Measurements from ENCODE around the gene EEF1AKMT2. TPM values are rescaled to one million over a fixed set of nuclear protein-coding genes. Genes with fewer than 3 reads are reported as not detected.

The EEF1AKMT2 gene
- total and polyA plus RNA-seq, 9 donors = 19.9 to 29.6 (median 25.0) TPM

DNA sequence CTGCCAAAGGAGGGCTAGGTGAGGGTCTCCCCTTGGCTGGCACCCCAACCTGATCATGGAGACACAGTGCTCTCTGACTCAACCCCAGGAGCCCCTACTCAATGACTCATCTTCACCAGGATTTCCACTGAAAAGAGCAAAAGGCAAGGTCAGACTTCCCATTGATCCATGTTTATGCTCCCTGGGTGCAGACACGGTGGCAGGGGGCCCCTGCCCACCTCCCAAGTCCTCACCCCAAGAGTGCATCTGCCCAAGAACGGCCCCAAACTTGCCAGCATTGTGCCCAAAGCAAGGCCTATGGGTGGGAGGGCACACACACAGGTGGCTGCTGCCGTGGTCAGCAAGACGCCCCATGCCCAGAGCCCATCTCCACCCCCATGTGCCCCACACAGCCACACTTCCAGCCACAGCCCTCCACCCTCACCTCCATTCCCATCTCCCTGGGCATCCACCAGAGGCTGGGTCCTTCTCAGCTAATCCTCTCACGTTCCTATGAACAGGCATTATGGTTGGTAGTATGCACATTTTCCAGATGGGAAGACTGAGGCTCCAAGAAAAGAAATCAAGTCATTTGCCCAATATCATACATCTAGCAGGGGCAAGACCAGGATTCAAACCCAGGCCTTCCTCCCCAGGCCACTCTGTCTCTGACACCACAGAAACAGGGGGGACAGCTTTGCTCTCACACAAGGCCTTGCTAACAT is 78.8 kb downstream of the EEF1AKMT2 start:
- H3K27ac ChIP-seq (ENCODE audit: low read length) = peak overlapping the region; percentile 62
- no peaks in the 10 kb centered on the region for H3K9me3 ChIP-seq (replicated peaks; ENCODE audit: control insufficient read depth, low read depth, low read length)
- 90% methylated on average over 2 of the region's 5 CpGs for WGBS (ENCODE audit: insufficient coverage)
- H3K36me3 ChIP-seq (ENCODE audit: control insufficient read depth, insufficient read depth, low read length) = peaks cover 12% of the 10 kb centered on the region
- H3K4me1 ChIP-seq (ENCODE audit: control insufficient read depth, insufficient read depth, low read length) = peaks cover 71% of the 10 kb centered on the region
- no peaks in the 10 kb centered on the region for H3K27me3 ChIP-seq (ENCODE audit: control insufficient read depth, insufficient read depth, low read length)
- no peak for DNase-seq
- H3K4me3 ChIP-seq (ENCODE audit: low read length) = no peak overlapping the region

DNA sequence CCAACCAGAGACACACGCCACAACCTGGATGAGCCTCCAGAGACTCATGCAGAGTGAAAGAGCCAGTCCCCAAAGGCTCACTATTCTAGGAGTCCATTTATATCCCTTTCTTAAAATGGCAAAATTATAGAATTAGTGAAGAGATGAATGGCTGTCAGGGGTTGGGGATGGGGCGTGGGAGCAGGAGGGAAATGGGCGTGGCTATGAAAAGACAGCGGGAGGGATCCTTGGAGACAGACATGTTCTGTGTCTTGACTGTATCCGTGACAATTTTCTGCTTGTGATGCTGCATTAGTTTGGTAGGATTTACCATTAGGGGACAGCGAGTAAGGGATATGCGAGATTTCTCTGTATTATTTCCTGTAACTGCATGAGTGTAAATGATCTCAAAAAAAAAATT is 80.5 kb downstream of the EEF1AKMT2 start:
- WGBS (ENCODE audit: insufficient coverage) = 41% methylated on average over 4 of the region's 7 CpGs
- H3K4me1 ChIP-seq (ENCODE audit: control insufficient read depth, insufficient read depth, low read length) = peaks cover 72% of the 10 kb centered on the region
- H3K9me3 ChIP-seq (replicated peaks; ENCODE audit: control insufficient read depth, low read depth, low read length) = no peaks in the 10 kb centered on the region
- no peak for DNase-seq
- no peak overlapping the region for H3K4me3 ChIP-seq (ENCODE audit: low read length)
- peaks cover 15% of the 10 kb centered on the region for H3K36me3 ChIP-seq (ENCODE audit: control insufficient read depth, insufficient read depth, low read length)
- H3K27me3 ChIP-seq (ENCODE audit: control insufficient read depth, insufficient read depth, low read length) = no peaks in the 10 kb centered on the region
- H3K27ac ChIP-seq (ENCODE audit: low read length) = peak overlapping the region; percentile 6

DNA sequence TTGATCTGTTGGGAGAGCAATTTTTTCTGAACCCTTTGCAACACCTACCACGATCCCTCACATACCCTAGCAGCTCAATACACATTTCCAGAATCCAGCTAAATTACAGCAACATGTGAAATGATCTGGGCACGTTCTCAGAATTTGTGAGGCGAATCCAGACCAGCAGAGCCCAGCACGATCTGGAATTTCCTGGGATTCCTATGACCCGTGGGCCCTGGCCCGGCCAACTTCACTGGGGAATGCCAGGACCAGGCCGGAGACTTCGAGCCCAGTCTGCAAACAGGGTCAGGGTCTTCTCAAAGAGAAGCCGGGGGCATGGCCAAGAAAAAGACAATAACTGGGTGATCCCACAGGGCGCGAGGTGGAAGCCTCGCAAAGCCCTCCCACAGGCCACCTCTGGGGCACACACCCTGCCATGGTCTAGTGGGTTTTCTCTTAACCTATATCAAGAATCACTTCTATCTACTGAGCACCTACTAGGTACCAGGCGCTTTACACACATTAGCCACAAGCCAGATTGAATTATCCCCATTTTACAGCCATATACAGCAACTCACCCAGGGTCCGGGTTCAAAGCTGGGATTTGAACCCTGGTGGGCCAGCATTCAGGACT is 81.3 kb downstream of the EEF1AKMT2 start:
- WGBS (ENCODE audit: insufficient coverage) = 77% methylated on average over 13 of the region's 14 CpGs

DNA sequence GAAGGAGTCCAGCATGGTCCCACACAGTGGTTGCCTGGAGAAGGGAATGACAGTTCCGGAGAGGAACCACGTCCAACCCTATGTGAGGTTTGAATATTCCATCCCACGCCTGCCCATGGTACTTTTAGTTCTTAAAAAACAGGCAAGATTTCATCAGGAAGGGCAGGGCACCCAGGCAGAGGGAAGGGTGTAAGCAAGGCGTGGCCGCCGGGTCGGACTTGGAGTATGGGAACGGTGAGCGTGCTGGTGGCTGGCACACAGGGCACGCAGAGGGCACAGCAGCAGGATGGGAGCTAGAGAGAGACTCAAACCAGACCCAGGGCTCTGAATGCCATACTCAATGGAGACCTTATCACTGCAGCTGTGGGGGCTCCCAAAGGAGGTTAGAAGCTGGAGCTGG is 81.8 kb downstream of the EEF1AKMT2 start:
- H3K4me1 ChIP-seq (ENCODE audit: control insufficient read depth, insufficient read depth, low read length) = peaks cover 76% of the 10 kb centered on the region
- no peaks in the 10 kb centered on the region for H3K9me3 ChIP-seq (replicated peaks; ENCODE audit: control insufficient read depth, low read depth, low read length)
- DNase-seq = no peak
- H3K27ac ChIP-seq (ENCODE audit: low read length) = no peak overlapping the region
- WGBS (ENCODE audit: insufficient coverage) = 91% methylated on average over 10 of the region's 10 CpGs
- H3K36me3 ChIP-seq (ENCODE audit: control insufficient read depth, insufficient read depth, low read length) = peaks cover 26% of the 10 kb centered on the region
- no peaks in the 10 kb centered on the region for H3K27me3 ChIP-seq (ENCODE audit: control insufficient read depth, insufficient read depth, low read length)
- no peak overlapping the region for H3K4me3 ChIP-seq (ENCODE audit: low read length)

More for the DNA sequence above, 81.3 kb downstream of the EEF1AKMT2 start:
- Histone ChIP-seq H3K36me3 (ENCODE audit: control insufficient read depth, insufficient read depth, low read length) (peaks cover 22% of the 10 kb centered on the region), H3K27ac (ENCODE audit: low read length) (no peak overlapping the region), H3K9me3 (replicated peaks; ENCODE audit: control insufficient read depth, low read depth, low read length) (no peaks in the 10 kb centered on the region), H3K4me1 (ENCODE audit: control insufficient read depth, insufficient read depth, low read length) (peaks cover 72% of the 10 kb centered on the region), H3K27me3 (ENCODE audit: control insufficient read depth, insufficient read depth, low read length) (no peaks in the 10 kb centered on the region), H3K4me3 (ENCODE audit: low read length) (no peak overlapping the region)
- no peak for DNase-seq

DNA sequence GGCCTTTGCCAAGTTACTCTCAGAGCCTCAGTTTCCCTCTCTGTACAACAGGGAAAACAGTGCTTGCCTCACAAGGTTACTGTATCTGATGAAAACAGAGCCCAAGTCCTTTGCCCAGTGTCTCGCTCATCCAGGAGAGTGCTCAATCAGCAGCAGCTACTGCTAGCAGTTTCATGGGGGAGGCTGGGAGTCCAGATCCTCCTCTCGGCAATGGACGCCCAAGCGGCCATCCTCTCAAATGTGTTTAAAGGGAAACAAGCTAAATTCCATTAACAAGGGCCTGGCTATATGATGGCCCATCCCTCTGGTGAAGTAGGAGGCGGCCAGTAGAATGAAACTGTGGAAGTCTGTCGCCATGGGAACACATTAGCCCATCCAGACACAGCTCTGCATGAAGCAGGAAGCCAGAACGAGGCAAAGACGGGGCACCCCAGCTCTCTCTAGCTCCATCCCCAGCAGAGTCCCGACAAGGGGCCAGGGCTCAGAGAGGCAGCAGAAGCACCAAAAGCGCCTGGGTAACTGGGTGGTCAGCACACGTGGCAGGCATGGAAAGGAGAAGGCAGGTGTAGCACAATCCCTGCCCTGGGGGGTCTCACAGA is 82.7 kb downstream of the EEF1AKMT2 start:
- 52% methylated on average over 5 of the region's 11 CpGs for WGBS (ENCODE audit: insufficient coverage)

DNA sequence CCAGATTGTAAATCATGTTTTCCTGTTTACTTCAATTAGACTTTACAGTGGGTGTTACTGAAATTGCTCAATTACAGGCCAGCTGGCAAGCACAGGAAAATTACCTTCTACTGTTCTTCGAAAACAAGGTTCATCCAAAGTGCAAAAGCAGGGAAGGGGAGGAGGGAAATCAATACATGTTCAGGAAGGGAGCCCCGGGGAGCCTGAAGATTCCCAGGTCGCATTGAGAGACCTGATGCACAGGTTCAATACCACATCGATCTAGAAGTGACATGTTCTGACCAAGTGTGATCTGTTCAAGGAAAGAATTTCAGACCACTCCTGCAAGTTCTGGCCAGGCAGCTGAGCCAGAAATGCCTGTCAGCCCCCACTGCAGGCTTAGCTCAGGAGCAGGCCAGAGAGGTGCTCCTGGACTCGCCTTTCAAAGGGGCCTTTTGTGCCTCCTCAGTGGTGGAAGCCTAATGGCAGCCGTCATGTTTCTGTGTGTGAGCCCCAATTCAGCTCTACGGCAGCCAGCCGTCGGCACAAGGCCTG is 83.4 kb downstream of the EEF1AKMT2 start:
- Histone ChIP-seq H3K9me3 (replicated peaks; ENCODE audit: control insufficient read depth, low read depth, low read length) (no peaks in the 10 kb centered on the region), H3K36me3 (ENCODE audit: control insufficient read depth, insufficient read depth, low read length) (peaks cover 30% of the 10 kb centered on the region), H3K4me3 (ENCODE audit: low read length) (no peak overlapping the region), H3K4me1 (ENCODE audit: control insufficient read depth, insufficient read depth, low read length) (peaks cover 83% of the 10 kb centered on the region), H3K27ac (ENCODE audit: low read length) (peak overlapping the region; percentile 77), H3K27me3 (ENCODE audit: control insufficient read depth, insufficient read depth, low read length) (no peaks in the 10 kb centered on the region)
- DNase-seq = no peak
- 16% methylated on average over 7 of the region's 9 CpGs for WGBS (ENCODE audit: insufficient coverage)

More for the DNA sequence above, 82.7 kb downstream of the EEF1AKMT2 start:
- H3K9me3 ChIP-seq (replicated peaks; ENCODE audit: control insufficient read depth, low read depth, low read length) = no peaks in the 10 kb centered on the region
- no peak overlapping the region for H3K4me3 ChIP-seq (ENCODE audit: low read length)
- H3K36me3 ChIP-seq (ENCODE audit: control insufficient read depth, insufficient read depth, low read length) = peaks cover 27% of the 10 kb centered on the region
- H3K27ac ChIP-seq (ENCODE audit: low read length) = peak overlapping the region; percentile 77
- peaks cover 82% of the 10 kb centered on the region for H3K4me1 ChIP-seq (ENCODE audit: control insufficient read depth, insufficient read depth, low read length)
- no peaks in the 10 kb centered on the region for H3K27me3 ChIP-seq (ENCODE audit: control insufficient read depth, insufficient read depth, low read length)
- DNase-seq = peak; percentile 74

Other genes starting within 250 kb of the EEF1AKMT2 start
- 31.2 TPM for gene FAM53B, start 47.5 kb downstream of the EEF1AKMT2 start, total RNA-seq
- gene FAM53B, start 47.5 kb downstream of the EEF1AKMT2 start, polyA plus RNA-seq (ENCODE audit: insufficient read depth in 1 of 8, insufficient read length in 8 of 8, low replicate concordance in 1 of 8) = 10 to 100 TPM; 23.6 to 30.8 (median 26.5) TPM
- 13.4 TPM for gene ABRAXAS2, start 9.9 kb upstream of the EEF1AKMT2 start, total RNA-seq
- gene ABRAXAS2, start 9.9 kb upstream of the EEF1AKMT2 start, polyA plus RNA-seq (ENCODE audit: insufficient read depth in 1 of 8, insufficient read length in 8 of 8, low replicate concordance in 1 of 8) = 10 to 100 TPM; 14.5 to 18.6 (median 16.7) TPM
- 24.7 TPM for gene ZRANB1, start 150.2 kb upstream of the EEF1AKMT2 start, total RNA-seq
- 10 to 100 TPM; 15.2 to 20.7 (median 17.7) TPM for gene ZRANB1, start 150.2 kb upstream of the EEF1AKMT2 start, polyA plus RNA-seq (ENCODE audit: insufficient read depth in 1 of 8, insufficient read length in 8 of 8, low replicate concordance in 1 of 8)

All from muscle of leg (tissue), 11 donors.